ENCODE data around the gene MUCL3. TPM values are rescaled to one million over a fixed set of nuclear protein-coding genes. Genes with fewer than 3 reads are reported as not detected.

MUCL3 gene
- total and polyA plus RNA-seq, 2 of the 8 experiments (the other 6 are each of a cell fraction or from before 2014, with no cell fraction given): 0.15 to 0.37 TPM

GRCh38 chr6:30979690-30980089, 38.9 kb downstream of the MUCL3 start:
- FAIRE-seq (no peak), DNase-seq (ENCODE audit: low read depth in 1 of 2, low spot score in 2 of 2) (no peak)
- no peak overlapping the region for H3K56ac ChIP-seq (replicated peaks; ENCODE audit: insufficient read length, low read depth, low read length)
- H2BK15ac ChIP-seq (ENCODE audit: low read length): no peak overlapping the region
- 87% methylated on average over 4 of the region's 4 CpGs; no CpG with 5 or more reads in 1 of the 2 experiments for WGBS, 2 experiments (ENCODE audit: extremely low coverage in 1 of 2, insufficient coverage in 1 of 2, insufficient read length in 1 of 2, insufficient replicate concordance in 2 of 2, low coverage in 1 of 2, low lambda C conversion rate in 2 of 2, missing lambda C conversion rate in 1 of 2)
- ChIA-PET CTCF (ENCODE audit: partially characterized antibody) (interaction anchor here (0.5 to 1.4 kb wide), 6 partner anchors 15 to 108 kb away, joined by 3 to 4 read pairs (median 4); no protein-coding TSS in a partner anchor), POLR2A (ENCODE audit: partially characterized antibody) (no interaction called here)
- no peak overlapping the region for H3K4ac ChIP-seq (replicated peaks; ENCODE audit: insufficient read length, low read depth, low read length)
- no peak overlapping the region for H3K4me3 ChIP-seq (ENCODE audit: extremely low read depth in 1 of 4, insufficient read depth in 2 of 4, low read depth in 3 of 4, low read length in 4 of 4)
- no peak overlapping the region for H2AFZ ChIP-seq (ENCODE audit: low read length)
- H3K79me2 ChIP-seq (ENCODE audit: control insufficient read depth in 1 of 2, insufficient read depth in 2 of 2, low read length in 2 of 2): no peaks in the 10 kb centered on the region
- no peaks in the 10 kb centered on the region for H3K36me3 ChIP-seq (ENCODE audit: control insufficient read depth in 2 of 4, insufficient read depth in 4 of 4, low read length in 3 of 4)
- no peak overlapping the region for H3K27ac ChIP-seq (ENCODE audit: low read depth, low read length)
- H3K4me2 ChIP-seq (ENCODE audit: insufficient read depth in 1 of 2, low read depth in 2 of 2, low read length in 2 of 2): no peak overlapping the region
- H3K79me1 ChIP-seq (ENCODE audit: low read depth, low read length): no peaks in the 10 kb centered on the region
- no peak overlapping the region for H3K9ac ChIP-seq (replicated peaks in 1 of 4; ENCODE audit: extremely low read depth in 1 of 4, low read depth in 3 of 4, low read length in 3 of 4)
- H3K18ac ChIP-seq (ENCODE audit: extremely low read depth, low read length): no peak overlapping the region
- H2BK5ac ChIP-seq (ENCODE audit: low read depth, low read length): no peak overlapping the region
- H3K23ac ChIP-seq (ENCODE audit: insufficient read length): no peak overlapping the region
- H4K91ac ChIP-seq (replicated peaks; ENCODE audit: insufficient read length, low read length): no peak overlapping the region
- no peak overlapping the region for H4K5ac ChIP-seq (ENCODE audit: insufficient read length, low read depth, low read length)
- H2BK20ac ChIP-seq (ENCODE audit: low read length): no peak overlapping the region
- H3K9me3 ChIP-seq (ENCODE audit: insufficient read depth in 2 of 2, low read depth in 1 of 2, low read length in 1 of 2): no peaks in the 10 kb centered on the region
- no peak overlapping the region for H2BK12ac ChIP-seq (ENCODE audit: low read depth, low read length)
- no peak overlapping the region for H3K14ac ChIP-seq (ENCODE audit: insufficient read length)
- H2AK5ac ChIP-seq (ENCODE audit: low read depth, low read length): no peak overlapping the region
- H3K4me1 ChIP-seq (replicated peaks in 1 of 4; ENCODE audit: control insufficient read depth in 3 of 4, insufficient read depth in 4 of 4, low read length in 3 of 4): peaks cover 0 to 2% (median 0%) of the 10 kb centered on the region in 4 experiments; a peak in 1 of 7 replicates
- no peaks in the 10 kb centered on the region for H3K27me3 ChIP-seq (replicated peaks in 1 of 4; ENCODE audit: control insufficient read depth in 3 of 4, extremely low read depth in 1 of 4, insufficient read depth in 3 of 4, low read length in 3 of 4)
- H4K20me1 ChIP-seq (replicated peaks in 1 of 2; ENCODE audit: control insufficient read depth in 1 of 2, insufficient read depth in 2 of 2, low read length in 2 of 2): no peaks in the 10 kb centered on the region
- no peak overlapping the region for H4K8ac ChIP-seq (ENCODE audit: extremely low read depth, insufficient read depth, low read length)
- no peaks in the 10 kb centered on the region for H3K23me2 ChIP-seq (ENCODE audit: low read depth, low read length)
- no peak overlapping the region for H2BK120ac ChIP-seq (replicated peaks; ENCODE audit: low read depth, low read length)
- TF ChIP-seq SIRT6 (IDR thresholded peaks at IDR 0.05; ENCODE audit: low read length): no peak
- no peak for TF ChIP-seq RXRA (IDR thresholded peaks at IDR 0.05; ENCODE audit: insufficient read depth, low read depth, low read length)
- TF ChIP-seq POU5F1 (IDR thresholded peaks at IDR 0.05; ENCODE audit: low read depth, low read length): no peak
- no peak for TF ChIP-seq TBP (IDR thresholded peaks at IDR 0.05; ENCODE audit: low read depth, low read length)
- no peak for TF ChIP-seq TAF1 (IDR thresholded peaks at IDR 0.05; ENCODE audit: low read depth, low read length)
- no peak for TF ChIP-seq MAFK (IDR thresholded peaks at IDR 0.05; ENCODE audit: low read depth, low read length)
- no peak for TF ChIP-seq CTCF (IDR thresholded peaks at IDR 0.05; ENCODE audit: control extremely low read depth in 1 of 3, insufficient read depth in 1 of 3, low read depth in 1 of 3, low read length in 3 of 3)
- no peak for TF ChIP-seq HDAC2 (IDR thresholded peaks at IDR 0.05; ENCODE audit: borderline replicate concordance in 1 of 2, low read depth in 2 of 2, low read length in 2 of 2)
- TF ChIP-seq POLR2A (IDR thresholded peaks at IDR 0.05; ENCODE audit: control extremely low read depth in 1 of 2, low read depth in 2 of 2, low read length in 2 of 2): no peak
- no peak for TF ChIP-seq JUN (IDR thresholded peaks at IDR 0.05; ENCODE audit: low read depth, low read length)
- no peak for TF ChIP-seq SP2 (IDR thresholded peaks at IDR 0.05; ENCODE audit: low read length)
- no peak for TF ChIP-seq CHD2 (IDR thresholded peaks at IDR 0.05; ENCODE audit: low read length)
- TF ChIP-seq EZH2 (IDR thresholded peaks at IDR 0.05; ENCODE audit: low read depth, low read length, severe bottlenecking): no peak

Data from H1 (cell line).